Fibroblast of lung (primary cell): ENCODE results near the gene PVALB.

Experiments used
- CTCF ChIP-seq, 2 donors: IDR thresholded peaks in 1 of 2; conservative IDR thresholded peaks in 1 of 2; 1 replicate in 1 of 2; 2 replicates in 1 of 2; pipeline ENCODE4 v1.5.1; 2011 to 2012; ENCODE audit warnings: low read length in 2 of 2, control low read depth in 1 of 2, inconsistent platforms in 1 of 2, low read depth in 1 of 2, mild to moderate bottlenecking in 1 of 2
- EZH2 ChIP-seq: IDR thresholded peaks from 2 replicates; pipeline ENCODE4 v1.5.1; 2012; ENCODE audit warnings: low read length, control low read depth, mild to moderate bottlenecking; ENCODE audit errors: missing control alignments

GRCh38 chr22:36806835-36807234 lies 10.0 kb downstream of the PVALB start:
- TF ChIP-seq CTCF (conservative IDR thresholded peaks at IDR 0.05 in 1 of 2, IDR thresholded peaks at IDR 0.05 in 1 of 2; ENCODE audit: low read depth in 1 of 2, low read length in 2 of 2) = no peak
- no peak for TF ChIP-seq EZH2
